AG09309 (cell line): ENCODE results near the gene EPHA8.

ENCODE experiments used
- DNase-seq: peaks from one replicate; pipeline ENCODE4 v3.0.0-alpha.2; 2010; ENCODE audit warnings: low read depth
- H3K4me3 ChIP-seq: 2 replicates; pipeline ENCODE4 v1.5.1; 2011; ENCODE audit warnings: mild to moderate bottlenecking, low read depth, low read length, moderate library complexity; ENCODE audit not compliant: control insufficient read depth
- CTCF ChIP-seq: IDR thresholded peaks from 2 replicates; pipeline ENCODE4 v1.5.1; 2011; ENCODE audit warnings: mild to moderate bottlenecking, low read depth, low read length, inconsistent platforms; ENCODE audit not compliant: insufficient read depth, control insufficient read depth; ENCODE audit errors: missing control alignments

The EPHA8 gene

GRCh38 chr1:22550021-22550420, 13.3 kb upstream of the EPHA8 start:
- no peak for DNase-seq
- no peak for TF ChIP-seq CTCF
- no peak overlapping the region for H3K4me3 ChIP-seq

GRCh38 chr1:22551591-22551990, 11.7 kb upstream of the EPHA8 start:
- H3K4me3 ChIP-seq = no peak overlapping the region
- no peak for DNase-seq
- TF ChIP-seq CTCF = no peak

- no peak for DNase-seq
- no peak for TF ChIP-seq CTCF
- no peak overlapping the region for H3K4me3 ChIP-seq
These were observed 11.3 kb upstream of the EPHA8 start for GRCh38 chr1:22552021-22552420.

- no peak for DNase-seq
- no peak for TF ChIP-seq CTCF
- H3K4me3 ChIP-seq = no peak overlapping the region
These were observed 10.0 kb upstream of the EPHA8 start for GRCh38 chr1:22553104-22553880.

- TF ChIP-seq CTCF = no peak
These were observed 9.2 kb upstream of the EPHA8 start for GRCh38 chr1:22553991-22554522.

GRCh38 chr1:22555371-22555656, 8.0 kb upstream of the EPHA8 start:
- DNase-seq = no peak
- TF ChIP-seq CTCF = no peak

More at GRCh38 chr1:22553991-22554522, 9.2 kb upstream of the EPHA8 start:
- H3K4me3 ChIP-seq = no peak overlapping the region
- DNase-seq = no peak

More at GRCh38 chr1:22555371-22555656, 8.0 kb upstream of the EPHA8 start:
- H3K4me3 ChIP-seq = no peak overlapping the region
